ENCODE data around the gene POLR2B. TPM values are rescaled to one million over a fixed set of nuclear protein-coding genes. Genes with fewer than 3 reads are reported as not detected.
"Not testable (repeated sequence)": the region's sequence is repeated elsewhere in the genome, so short reads cannot be mapped to it uniquely, and the experiment has no call there.

POLR2B gene
- 173 and 187 TPM in 2 replicates for total RNA-seq (2014; rRNA removed; shearing (Covaris generic))

- H3K4me3 ChIP-seq: peak within 1 kb of the TSS; percentile 80
- H3K27me3 ChIP-seq (replicated peaks): no peaks in the 10 kb centered on the region
- peaks cover 48% of the 10 kb centered on the region for H3K36me3 ChIP-seq
- H3K27ac ChIP-seq: peak within 1 kb of the TSS; percentile 83
- DNase-seq (ENCODE audit: low read depth in 1 of 2, low spot score in 2 of 2): peak; percentile 87 to 94
- peaks cover 50% of the 10 kb centered on the region for H3K4me1 ChIP-seq (replicated peaks)
- no peaks in the 10 kb centered on the region for H3K9me3 ChIP-seq (replicated peaks)
Measured at GRCh38 chr4:56978750-56979303, at the start of gene POLR2B. Gene POLR2B (plus strand): TSS chr4:56978896. CDS start chr4:56978986, 90 bp downstream.

DNA sequence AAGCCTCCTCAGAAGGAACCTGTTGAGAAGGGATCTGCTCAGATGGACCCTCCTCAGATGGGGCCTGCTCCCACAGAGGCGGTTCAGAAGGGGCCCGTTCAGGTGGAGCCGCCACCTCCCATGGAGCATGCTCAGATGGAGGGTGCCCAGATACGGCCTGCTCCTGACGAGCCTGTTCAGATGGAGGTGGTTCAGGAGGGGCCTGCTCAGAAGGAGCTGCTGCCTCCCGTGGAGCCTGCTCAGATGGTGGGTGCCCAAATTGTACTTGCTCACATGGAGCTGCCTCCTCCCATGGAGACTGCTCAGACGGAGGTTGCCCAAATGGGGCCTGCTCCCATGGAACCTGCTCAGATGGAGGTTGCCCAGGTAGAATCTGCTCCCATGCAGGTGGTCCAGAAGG lies 48.1 kb upstream of the POLR2B start:
- no peaks in the 10 kb centered on the region for H3K9me3 ChIP-seq (replicated peaks)

GRCh38 chr4:56931924-56932323 lies 46.8 kb upstream of the POLR2B start:
- no peak for DNase-seq (ENCODE audit: low read depth in 1 of 2, low spot score in 2 of 2)
- Histone ChIP-seq H3K9me3 (replicated peaks) (no peaks in the 10 kb centered on the region), H3K27me3 (replicated peaks) (no peaks in the 10 kb centered on the region), H3K4me1 (replicated peaks) (peaks cover 2% of the 10 kb centered on the region), H3K4me3 (no peak overlapping the region), H3K36me3 (peaks cover 42% of the 10 kb centered on the region), H3K27ac (no peak overlapping the region)

More for the DNA sequence above, 48.1 kb upstream of the POLR2B start:
- Histone ChIP-seq H3K4me1 (replicated peaks) (no peaks in the 10 kb centered on the region), H3K27ac (no peak overlapping the region), H3K4me3 (no peak overlapping the region), H3K27me3 (replicated peaks) (no peaks in the 10 kb centered on the region), H3K36me3 (peaks cover 44% of the 10 kb centered on the region)
- no peak for DNase-seq (ENCODE audit: low read depth in 1 of 2, low spot score in 2 of 2)

DNA sequence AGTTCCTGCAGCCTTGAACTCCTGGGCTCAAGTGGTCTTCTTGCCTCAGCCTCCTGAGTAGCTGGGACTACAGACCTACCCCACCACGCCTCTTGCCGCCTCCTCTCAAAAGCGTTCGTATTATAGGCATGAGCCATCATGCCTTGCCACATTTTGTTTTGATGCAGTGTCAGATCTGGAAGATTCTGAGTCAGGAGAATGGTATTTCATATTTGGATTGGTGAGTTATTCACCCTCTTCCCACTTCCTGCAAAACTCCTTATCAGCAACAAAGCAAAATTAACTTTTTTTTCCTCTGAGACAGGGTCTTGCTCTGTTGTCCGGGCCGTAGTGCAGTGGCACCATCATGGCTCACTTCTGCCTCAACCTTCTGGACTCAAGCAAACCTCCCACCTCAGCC lies 41.4 kb upstream of the POLR2B start:
- peak; percentile 76 to 79 for DNase-seq (ENCODE audit: low read depth in 1 of 2, low spot score in 2 of 2)
- peaks cover 12% of the 10 kb centered on the region for H3K4me1 ChIP-seq (replicated peaks)
- no peaks in the 10 kb centered on the region for H3K27me3 ChIP-seq (replicated peaks)
- no peaks in the 10 kb centered on the region for H3K9me3 ChIP-seq (replicated peaks)
- peaks cover 20% of the 10 kb centered on the region for H3K36me3 ChIP-seq
- peak overlapping the region; percentile 46 for H3K27ac ChIP-seq
- no peak overlapping the region for H3K4me3 ChIP-seq

DNA sequence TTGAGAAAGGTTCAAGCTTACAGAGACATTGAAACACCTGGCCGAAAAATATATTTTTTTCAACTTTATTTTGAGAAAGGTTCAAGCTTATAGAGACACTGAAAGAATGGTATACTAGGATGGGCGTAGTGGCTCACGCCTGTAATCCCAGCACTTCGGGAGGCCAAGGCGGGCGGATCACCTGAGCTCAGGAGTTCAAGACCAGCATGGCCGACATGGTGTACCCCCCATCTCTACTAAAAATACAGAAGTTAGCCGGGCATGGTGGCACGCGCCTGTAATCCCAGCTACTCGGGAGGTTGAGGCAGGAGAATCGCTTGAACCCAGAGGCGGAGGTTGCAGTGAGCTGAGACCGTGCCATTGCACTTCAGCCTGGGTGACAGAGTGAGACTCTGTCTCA lies 38.9 kb upstream of the POLR2B start:
- not testable (repeated sequence) for H3K27ac ChIP-seq; H3K27me3 ChIP-seq (replicated peaks); H3K9me3 ChIP-seq (replicated peaks); H3K36me3 ChIP-seq; DNase-seq (ENCODE audit: low read depth in 1 of 2, low spot score in 2 of 2); H3K4me3 ChIP-seq
- H3K4me1 ChIP-seq (replicated peaks): peaks cover 16% of the 10 kb centered on the region

DNA sequence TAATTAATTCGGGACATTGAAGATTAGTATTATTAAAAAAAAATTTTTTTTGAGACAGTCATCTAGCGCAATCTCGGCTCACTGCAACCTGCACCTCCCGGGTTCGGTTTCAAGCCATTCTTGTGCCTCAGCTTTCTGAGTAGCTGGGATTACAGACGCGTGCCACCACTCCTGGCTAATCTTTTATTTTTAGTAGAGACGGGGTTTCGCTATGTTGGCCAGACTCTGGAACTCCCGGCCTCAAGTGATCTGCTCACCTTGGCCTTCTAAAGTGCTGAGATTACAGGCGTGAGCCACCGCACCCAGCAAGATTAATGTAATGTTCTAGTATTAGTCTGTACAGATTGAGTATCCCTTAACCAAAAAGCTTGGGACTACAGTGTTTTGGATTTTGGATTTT lies 38.3 kb upstream of the POLR2B start:
- Histone ChIP-seq H3K4me1 (replicated peaks) (peaks cover 16% of the 10 kb centered on the region), H3K36me3 (peaks cover 9% of the 10 kb centered on the region), H3K4me3 (no peak overlapping the region), H3K9me3 (replicated peaks) (no peaks in the 10 kb centered on the region), H3K27ac (no peak overlapping the region), H3K27me3 (replicated peaks) (no peaks in the 10 kb centered on the region)
- DNase-seq (ENCODE audit: low read depth in 1 of 2, low spot score in 2 of 2): no peak

- Histone ChIP-seq H3K9me3 (replicated peaks) (no peaks in the 10 kb centered on the region), H3K27ac (no peak overlapping the region), H3K4me1 (replicated peaks) (peaks cover 16% of the 10 kb centered on the region), H3K27me3 (replicated peaks) (no peaks in the 10 kb centered on the region), H3K36me3 (peaks cover 9% of the 10 kb centered on the region), H3K4me3 (no peak overlapping the region)
- DNase-seq (ENCODE audit: low read depth in 1 of 2, low spot score in 2 of 2): no peak
Measured at GRCh38 chr4:56940971-56941370, 37.7 kb upstream of the POLR2B start.

DNA sequence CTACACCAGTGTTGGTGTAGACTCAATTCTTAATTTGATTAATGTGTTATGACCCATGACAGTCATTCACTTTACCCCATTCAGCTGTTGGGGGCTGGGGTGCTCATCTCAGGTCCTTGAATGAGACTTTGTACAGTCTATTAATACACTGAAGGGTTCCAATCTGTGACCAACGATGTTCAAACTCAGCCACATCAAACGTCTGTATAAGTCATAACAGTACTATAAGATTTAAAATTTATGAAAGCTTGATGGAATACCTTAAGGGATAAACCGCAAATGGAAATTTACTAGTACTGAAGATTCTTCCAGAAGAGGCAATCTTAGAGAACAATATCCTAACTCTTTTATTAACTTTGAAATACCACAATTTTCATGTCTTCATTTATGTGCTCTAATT lies 37.3 kb upstream of the POLR2B start:
- Histone ChIP-seq H3K9me3 (replicated peaks) (no peaks in the 10 kb centered on the region), H3K4me3 (no peak overlapping the region), H3K4me1 (replicated peaks) (peaks cover 16% of the 10 kb centered on the region), H3K27ac (no peak overlapping the region), H3K27me3 (replicated peaks) (no peaks in the 10 kb centered on the region), H3K36me3 (peaks cover 9% of the 10 kb centered on the region)
- no peak for DNase-seq (ENCODE audit: low read depth in 1 of 2, low spot score in 2 of 2)

GRCh38 chr4:56953680-56954520 lies 24.8 kb upstream of the POLR2B start:
- H3K36me3 ChIP-seq: no peaks in the 10 kb centered on the region
- no peak overlapping the region for H3K4me3 ChIP-seq
- peaks cover 9% of the 10 kb centered on the region for H3K4me1 ChIP-seq (replicated peaks)
- H3K27ac ChIP-seq: no peak overlapping the region
- no peaks in the 10 kb centered on the region for H3K9me3 ChIP-seq (replicated peaks)
- no peaks in the 10 kb centered on the region for H3K27me3 ChIP-seq (replicated peaks)
- DNase-seq (ENCODE audit: low read depth in 1 of 2, low spot score in 2 of 2): no peak

- no peak overlapping the region for H3K4me3 ChIP-seq
- no peaks in the 10 kb centered on the region for H3K9me3 ChIP-seq (replicated peaks)
- H3K4me1 ChIP-seq (replicated peaks): peaks cover 11% of the 10 kb centered on the region
- peak; percentile 37 to 71 for DNase-seq (ENCODE audit: low read depth in 1 of 2, low spot score in 2 of 2)
- H3K36me3 ChIP-seq: peaks cover 12% of the 10 kb centered on the region
- H3K27ac ChIP-seq: no peak overlapping the region
- H3K27me3 ChIP-seq (replicated peaks): no peaks in the 10 kb centered on the region
Measured at GRCh38 chr4:56958111-56958517, 20.6 kb upstream of the POLR2B start.

- Histone ChIP-seq H3K27ac (no peak overlapping the region), H3K27me3 (replicated peaks) (no peaks in the 10 kb centered on the region), H3K4me3 (no peak overlapping the region), H3K36me3 (peaks cover 19% of the 10 kb centered on the region), H3K4me1 (replicated peaks) (peaks cover 11% of the 10 kb centered on the region), H3K9me3 (replicated peaks) (no peaks in the 10 kb centered on the region)
- DNase-seq (ENCODE audit: low read depth in 1 of 2, low spot score in 2 of 2): no peak
Measured at GRCh38 chr4:56959100-56959499, 19.6 kb upstream of the POLR2B start.

DNA sequence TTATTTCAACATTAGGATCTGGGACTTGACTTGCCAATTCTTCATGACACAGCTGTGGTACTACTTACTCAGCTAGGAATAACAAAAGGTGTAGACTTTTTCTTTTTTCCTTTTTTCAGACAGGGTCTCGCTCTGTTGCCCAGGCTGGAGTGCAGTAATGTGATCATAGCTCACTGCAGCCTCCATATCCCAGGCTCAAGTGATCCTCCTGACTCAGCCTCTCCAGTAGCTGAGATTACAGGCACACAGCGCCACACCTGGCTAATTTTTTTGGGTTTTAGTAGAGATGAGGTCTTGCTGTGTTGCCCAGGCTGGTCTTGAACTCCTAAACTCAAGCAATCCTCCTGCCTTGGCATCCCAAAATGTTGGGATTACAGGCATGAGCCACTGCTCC lies 17.6 kb upstream of the POLR2B start:
- Histone ChIP-seq H3K27me3 (replicated peaks) (no peaks in the 10 kb centered on the region), H3K9me3 (replicated peaks) (no peaks in the 10 kb centered on the region), H3K4me3 (no peak overlapping the region), H3K4me1 (replicated peaks) (peaks cover 11% of the 10 kb centered on the region), H3K36me3 (peaks cover 33% of the 10 kb centered on the region), H3K27ac (no peak overlapping the region)
- no peak for DNase-seq (ENCODE audit: low read depth in 1 of 2, low spot score in 2 of 2)

DNA sequence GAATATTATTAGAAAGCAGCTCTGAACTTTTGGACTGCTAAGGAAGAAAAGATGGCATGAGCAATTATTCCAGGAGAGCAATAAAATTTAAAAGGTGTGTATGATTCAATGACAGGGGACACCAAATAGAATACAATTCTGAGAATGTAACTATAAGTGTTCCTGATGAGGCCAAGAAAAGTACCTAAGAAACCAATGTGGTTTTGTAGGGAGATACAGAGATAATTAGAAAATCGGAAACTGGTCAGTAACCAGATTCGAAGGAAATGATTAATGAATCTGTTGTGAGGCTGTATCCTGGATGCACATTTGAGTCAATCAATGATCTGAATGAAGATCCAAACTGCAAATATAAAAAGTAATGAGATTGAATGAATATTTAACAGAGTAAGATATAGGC lies 7.3 kb upstream of the POLR2B start:
- Histone ChIP-seq H3K9me3 (replicated peaks) (peaks cover 8% of the 10 kb centered on the region; the same call in 1 of the 2 replicates), H3K4me3 (no peak overlapping the region), H3K27me3 (replicated peaks) (no peaks in the 10 kb centered on the region), H3K27ac (no peak overlapping the region), H3K4me1 (replicated peaks) (peaks cover 15% of the 10 kb centered on the region), H3K36me3 (peaks cover 86% of the 10 kb centered on the region)
- no peak for DNase-seq (ENCODE audit: low read depth in 1 of 2, low spot score in 2 of 2)

DNA sequence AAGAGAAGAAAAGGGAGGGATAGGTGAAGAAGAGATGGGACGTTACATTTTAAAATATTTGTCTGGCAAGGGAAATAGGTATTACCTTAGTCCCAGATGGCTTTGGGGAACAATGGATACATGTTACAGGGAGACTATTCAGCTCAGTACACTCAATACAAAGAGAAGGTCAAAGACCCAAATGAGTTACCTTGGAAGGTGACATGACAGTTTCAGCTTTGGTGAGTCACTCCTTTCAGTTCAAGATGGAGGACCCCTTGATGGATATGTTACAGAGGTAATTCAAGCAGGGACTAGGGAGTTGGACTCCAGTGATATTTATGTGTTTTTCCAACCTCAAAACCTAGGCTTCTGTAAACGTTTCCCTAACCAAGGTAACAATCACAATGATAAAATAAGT lies 6.3 kb upstream of the POLR2B start:
- H3K4me1 ChIP-seq (replicated peaks): peaks cover 24% of the 10 kb centered on the region
- H3K27ac ChIP-seq: no peak overlapping the region
- no peak overlapping the region for H3K4me3 ChIP-seq
- no peak for DNase-seq (ENCODE audit: low read depth in 1 of 2, low spot score in 2 of 2)
- H3K9me3 ChIP-seq (replicated peaks): peaks cover 8% of the 10 kb centered on the region; the same call in 1 of the 2 replicates
- no peaks in the 10 kb centered on the region for H3K27me3 ChIP-seq (replicated peaks)
- H3K36me3 ChIP-seq: peaks cover 87% of the 10 kb centered on the region
